Measurements from ENCODE around the gene CTXN1. TPM values are rescaled to one million over a fixed set of nuclear protein-coding genes. Genes with fewer than 3 reads are reported as not detected.
A peak's percentile ranks its signal among the peaks of the same experiment; 100 is the strongest.
"Not testable (repeated sequence)": the region's sequence is repeated elsewhere in the genome, so short reads cannot be mapped to it uniquely, and the experiment has no call there.

The CTXN1 gene
- polyA plus RNA-seq, 5 donors: 5.0 to 22.3 (median 7.2) TPM

GRCh38 chr19:7903244-7904073 is 22.5 kb downstream of the CTXN1 start, which contains the start of gene MAP2K7:
TSS of gene MAP2K7 (plus strand) at chr19:7903877. CDS start at chr19:7903945, 68 bp downstream.
- DNase-seq: peak; percentile 100

DNA sequence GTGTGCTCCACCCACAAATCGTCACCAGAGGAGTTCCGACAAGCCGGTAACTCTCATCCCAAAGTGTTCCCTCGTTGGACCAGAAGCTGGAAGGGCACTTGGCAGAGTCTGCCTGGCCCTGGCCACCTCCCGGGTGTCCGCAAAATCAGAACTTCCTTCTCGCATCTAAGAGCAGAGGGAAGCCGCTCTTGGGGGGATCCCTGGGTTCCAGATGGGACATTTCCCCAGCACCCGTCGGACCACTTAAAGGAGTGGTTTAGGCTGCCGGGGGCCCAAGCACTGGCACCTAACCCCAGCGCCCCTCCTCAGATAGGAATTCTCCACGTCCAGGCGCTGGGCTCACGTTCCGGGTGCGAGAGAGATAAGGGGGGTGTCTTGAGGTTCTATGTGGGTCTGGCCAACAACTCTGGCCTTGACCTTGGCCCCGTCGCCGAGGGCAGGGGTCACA is 23.1 kb downstream of the CTXN1 start:
- no peak for DNase-seq

GRCh38 chr19:7901337-7901736 is 24.6 kb downstream of the CTXN1 start:
- no peak for DNase-seq

- no peak for DNase-seq
Observed at GRCh38 chr19:7900931-7901330, 25.0 kb downstream of the CTXN1 start.

DNA sequence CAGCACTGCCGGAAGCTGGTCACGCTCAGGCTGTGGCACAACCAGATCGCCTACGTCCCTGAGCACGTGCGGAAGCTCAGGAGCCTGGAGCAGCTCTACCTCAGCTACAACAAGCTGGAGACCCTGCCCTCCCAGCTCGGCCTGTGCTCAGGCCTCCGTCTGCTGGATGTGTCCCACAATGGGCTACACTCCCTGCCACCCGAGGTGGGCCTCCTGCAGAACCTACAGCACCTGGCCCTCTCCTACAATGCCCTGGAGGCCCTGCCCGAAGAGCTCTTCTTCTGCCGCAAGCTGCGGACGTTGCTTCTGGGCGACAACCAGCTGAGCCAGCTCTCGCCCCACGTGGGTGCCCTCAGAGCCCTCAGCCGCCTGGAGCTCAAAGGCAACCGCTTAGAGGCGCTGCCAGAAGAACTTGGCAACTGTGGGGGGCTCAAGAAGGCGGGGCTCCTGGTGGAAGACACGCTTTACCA is 25.5 kb downstream of the CTXN1 start:
- DNase-seq: no peak

DNA sequence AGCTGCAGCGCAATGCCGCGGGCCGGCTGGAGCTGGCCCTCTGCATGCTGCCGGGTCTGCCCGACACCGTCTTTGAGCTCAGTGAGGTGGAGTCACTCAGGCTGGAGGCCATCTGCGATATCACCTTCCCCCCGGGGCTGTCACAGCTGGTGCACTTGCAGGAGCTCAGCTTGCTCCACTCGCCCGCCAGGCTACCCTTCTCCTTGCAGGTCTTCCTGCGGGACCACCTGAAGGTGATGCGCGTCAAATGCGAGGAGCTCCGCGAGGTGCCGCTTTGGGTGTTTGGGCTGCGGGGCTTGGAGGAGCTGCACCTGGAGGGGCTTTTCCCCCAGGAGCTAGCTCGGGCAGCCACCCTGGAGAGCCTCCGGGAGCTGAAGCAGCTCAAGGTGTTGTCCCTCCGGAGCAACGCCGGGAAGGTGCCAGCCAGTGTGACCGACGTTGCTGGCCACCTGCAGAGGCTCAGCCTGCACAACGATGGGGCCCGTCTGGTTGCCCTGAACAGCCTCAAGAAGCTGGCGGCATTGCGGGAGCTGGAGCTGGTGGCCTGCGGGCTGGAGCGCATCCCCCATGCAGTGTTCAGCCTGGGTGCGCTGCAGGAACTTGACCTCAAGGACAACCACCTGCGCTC is 26.1 kb downstream of the CTXN1 start:
- DNase-seq: no peak

DNA sequence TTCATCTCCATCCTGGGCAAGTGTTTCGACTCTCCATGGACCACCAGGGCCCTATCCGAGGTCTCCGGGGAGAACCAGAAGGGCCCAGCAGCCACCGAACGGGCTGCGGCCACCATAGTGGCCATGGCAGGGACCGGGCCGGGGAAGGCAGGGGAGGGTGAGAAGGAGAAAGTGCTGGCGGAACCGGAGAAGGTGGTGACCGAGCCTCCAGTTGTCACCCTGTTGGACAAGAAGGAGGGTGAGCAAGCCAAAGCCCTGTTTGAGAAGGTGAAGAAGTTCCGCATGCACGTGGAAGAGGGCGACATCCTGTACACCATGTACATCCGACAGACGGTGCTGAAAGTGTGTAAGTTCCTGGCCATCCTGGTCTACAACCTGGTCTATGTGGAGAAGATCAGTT is 27.0 kb downstream of the CTXN1 start:
- no peak for DNase-seq

DNA sequence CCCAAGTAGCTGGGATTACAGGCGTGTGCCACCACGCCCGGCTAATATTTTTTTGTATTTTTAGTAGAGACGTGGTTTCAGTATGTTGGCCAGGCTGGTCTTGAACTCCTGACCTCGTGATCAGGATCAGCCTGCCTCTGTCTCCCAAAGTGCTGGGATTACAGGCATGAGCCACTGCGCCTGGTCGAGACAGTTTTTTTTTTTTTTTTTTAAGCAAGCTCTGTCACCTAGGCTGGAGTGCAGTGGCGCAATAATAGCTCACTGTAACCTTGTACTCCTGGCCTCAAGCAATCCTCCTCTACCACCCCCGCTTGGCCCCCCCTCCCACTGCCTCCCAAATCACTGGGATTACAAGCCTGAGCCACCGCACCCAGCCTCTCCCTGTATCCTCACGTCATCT is 28.6 kb downstream of the CTXN1 start:
- DNase-seq: no peak

GRCh38 chr19:7895565-7895964 is 30.4 kb downstream of the CTXN1 start:
- no peak for DNase-seq

DNA sequence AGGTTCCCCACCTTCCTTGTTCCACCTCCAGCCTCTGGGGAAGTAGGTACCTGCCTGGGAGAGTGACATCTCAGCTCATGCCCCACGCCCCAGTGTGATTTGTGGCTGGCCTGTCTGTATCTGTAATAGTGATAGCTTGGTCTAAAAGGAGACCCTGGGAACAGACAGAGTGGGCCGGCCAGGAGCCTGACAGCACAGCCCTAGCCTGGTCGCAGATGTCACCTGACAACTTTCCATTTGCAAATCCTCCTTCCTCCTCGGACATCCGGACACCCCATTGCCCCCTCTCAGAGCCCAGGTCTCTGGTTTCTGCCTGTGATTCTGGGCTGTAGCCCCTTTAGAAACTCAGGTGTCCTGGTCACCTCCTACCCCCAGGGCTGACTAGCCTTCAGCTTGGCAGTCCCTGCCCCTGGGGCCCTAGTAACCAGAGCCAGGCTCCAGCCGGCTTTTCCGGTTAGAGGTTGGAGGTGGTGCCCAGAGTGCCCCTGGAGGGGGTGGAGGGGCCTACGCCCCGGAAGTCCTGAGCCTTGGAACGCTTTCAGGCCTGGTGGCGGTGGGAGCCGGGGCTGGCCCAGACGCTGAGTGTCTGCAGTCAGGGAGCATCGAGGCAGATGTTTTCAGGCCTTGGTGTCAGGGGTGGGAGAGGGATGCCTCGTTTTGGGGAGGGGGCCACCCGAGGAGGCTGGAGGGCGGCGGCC is 31.2 kb downstream of the CTXN1 start:
- peak in 1 of 2 donors; percentile 50 for DNase-seq

DNA sequence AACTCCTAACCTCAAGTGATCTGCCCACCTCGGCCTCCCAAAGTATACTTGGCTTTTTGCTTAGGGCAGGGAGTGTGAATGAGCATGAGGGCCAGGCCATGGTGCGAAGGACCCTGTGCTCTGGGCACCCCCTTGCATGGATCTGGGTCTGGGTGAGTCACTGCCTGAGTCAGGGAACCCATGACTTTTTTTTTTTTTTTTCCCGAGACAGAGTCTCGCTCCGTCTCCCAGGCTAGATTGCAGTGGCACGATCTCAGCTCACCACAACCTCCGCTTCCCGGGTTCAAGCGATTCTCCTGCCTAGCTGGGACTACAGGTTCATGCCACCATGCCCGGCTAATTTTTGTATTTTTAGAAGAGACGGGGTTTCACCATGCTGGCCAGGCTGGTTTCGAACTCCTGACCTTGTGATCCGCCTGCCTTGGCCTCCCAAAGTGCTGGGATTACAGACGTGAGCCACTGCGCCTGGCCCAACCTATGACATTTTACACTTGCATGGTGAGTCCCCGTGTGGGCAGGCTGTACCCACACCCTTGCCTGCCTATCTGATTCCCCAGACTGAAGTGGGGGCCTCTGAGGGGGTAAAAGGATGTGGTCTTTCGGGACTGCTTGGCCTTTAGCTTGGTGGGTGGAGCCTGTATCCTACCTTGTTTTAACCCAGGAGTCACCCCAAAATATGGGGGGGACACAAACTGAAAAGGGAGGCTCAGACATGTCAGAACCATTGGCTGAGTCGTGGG is 32.4 kb downstream of the CTXN1 start:
- not testable (repeated sequence) for DNase-seq

DNA sequence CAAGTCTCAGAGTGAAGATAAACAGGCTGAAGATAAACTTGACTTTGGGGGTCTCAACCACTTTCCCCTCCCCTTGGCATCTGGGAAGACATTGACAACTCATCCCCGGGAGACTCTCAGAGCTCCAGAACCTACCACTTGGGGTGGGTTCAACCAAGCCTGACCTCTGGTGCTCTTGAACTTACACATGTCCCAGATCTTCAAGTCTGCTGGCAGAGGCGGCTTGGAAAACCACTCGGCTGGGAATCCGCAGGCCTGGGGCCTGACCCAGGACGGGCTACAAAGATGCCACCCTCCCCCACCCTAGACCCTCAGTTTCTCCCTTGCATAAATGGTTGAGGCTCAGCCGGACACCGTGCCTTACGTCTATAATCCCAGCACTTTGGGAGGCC is 37.1 kb downstream of the CTXN1 start:
- no peak for DNase-seq

- no peak for DNase-seq
Observed at GRCh38 chr19:7888145-7888825, 37.6 kb downstream of the CTXN1 start, which contains the start of gene LRRC8E. TSS of gene LRRC8E (plus strand) at chr19:7888510. CDS start at chr19:7895604, 7,094 bp downstream.

DNA sequence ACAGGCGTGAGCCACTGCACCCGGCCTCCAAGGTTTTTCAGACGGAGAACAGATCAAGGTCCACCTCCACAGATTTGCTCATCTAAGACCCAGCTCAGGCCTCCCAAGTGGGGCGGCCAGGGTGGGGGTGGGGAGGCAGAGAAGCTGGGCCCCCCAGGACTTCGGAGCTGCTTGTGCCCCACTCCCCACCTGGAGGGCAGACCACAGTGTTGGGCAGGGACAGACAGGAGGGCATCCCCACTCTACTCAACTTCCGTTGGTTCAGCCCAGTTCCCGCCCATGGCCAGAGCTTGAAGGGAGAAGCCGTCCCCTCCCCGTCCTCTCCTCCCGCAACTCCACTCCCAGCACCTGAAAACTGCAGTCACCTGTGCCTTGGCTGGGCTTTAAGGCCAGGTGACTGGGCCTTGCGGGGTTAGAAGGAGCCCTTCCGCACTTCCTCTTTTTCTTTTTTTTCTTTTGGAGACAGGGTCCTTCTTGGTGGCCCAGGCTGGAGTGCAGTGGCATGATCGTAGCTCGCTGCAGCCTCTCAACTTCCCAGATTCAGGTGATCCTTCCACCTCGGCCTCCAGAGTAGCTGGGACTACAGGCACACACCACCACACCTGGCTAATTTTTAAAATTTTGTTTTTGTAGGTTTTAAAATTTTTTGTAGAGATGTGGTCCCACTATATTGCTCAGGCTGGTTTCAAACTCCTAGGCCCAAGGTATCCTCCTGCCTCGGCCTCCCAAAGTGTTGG is 38.4 kb downstream of the CTXN1 start:
- no peak for DNase-seq

GRCh38 chr19:7885818-7886217 is 40.1 kb downstream of the CTXN1 start:
- DNase-seq: no peak

DNA sequence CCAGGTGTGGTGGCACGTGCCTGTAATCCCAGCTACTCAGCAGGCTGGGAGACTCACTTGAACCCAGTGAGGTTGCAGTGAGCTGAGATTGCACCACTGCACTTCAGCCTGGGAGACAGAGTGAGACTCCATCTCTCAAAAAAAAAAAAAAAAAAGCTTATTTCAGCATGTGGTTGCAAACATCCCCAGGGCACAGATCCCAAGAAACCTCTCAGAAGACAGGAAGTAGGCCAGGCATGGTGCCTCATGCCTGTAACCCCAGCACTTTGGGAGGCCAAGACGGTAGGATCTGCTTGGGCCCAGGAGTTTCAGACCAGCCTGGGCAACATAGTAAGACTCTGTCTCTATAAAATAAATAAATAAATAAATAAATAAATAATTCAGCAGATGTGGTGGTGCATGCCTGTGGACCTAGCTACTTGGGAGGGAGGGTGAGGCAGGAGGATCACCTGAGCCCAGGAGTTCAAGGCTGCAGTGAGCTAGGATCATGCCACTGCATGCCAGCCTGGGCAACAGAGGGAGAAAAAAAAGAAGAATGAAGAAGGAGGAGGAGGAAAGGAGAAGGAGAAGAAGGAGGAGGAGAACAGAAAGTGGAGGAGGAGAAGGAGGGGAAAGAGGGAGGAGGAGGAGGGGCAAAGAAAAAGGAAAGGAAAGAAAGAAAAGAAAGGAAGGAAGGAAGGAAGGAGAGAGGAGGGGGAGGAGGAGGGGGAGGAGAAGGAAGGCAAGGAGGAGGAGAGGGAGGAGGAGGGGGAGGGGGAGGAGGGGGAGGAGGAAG is 42.0 kb downstream of the CTXN1 start:
- DNase-seq: no peak

GRCh38 chr19:7883105-7883504 is 42.8 kb downstream of the CTXN1 start:
- no peak for DNase-seq

DNA sequence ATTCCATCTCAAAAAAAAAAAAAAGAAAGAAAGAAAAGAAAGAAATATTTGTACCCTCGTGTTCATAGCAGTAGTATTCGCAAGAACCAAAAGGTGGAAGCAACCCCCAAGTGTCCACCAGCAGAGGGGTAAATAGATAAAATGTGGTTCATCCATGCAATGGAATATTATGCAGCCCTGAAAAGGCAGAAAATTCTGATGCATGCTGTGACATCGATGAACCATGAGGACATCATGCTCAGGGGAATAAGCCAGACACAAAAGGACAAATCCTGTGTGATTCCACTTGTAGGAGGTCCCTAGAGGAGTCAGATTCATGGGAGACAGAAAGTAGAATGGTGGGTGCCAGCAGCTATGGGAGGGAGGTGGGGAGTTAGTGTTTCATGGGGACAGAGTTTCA is 44.0 kb downstream of the CTXN1 start:
- no peak for DNase-seq

DNA sequence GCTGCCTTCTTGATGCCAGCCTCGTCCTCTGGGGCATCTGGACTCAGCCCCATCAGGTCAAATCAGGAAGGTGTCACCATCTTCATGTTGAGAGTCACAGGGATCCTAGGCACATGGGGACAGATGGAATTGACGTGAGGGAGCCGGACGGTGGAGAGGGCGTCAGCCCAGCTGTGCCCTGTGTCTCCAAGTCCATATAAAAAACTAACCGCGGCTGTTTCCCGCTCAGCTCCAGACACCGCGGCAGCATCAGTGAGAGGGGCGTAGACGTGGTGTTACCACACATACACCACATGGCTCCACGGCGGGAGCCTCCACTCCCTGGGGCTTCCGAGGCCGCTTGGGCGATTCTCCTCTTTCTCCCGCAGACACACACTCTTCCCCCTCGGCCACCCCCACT is 46.1 kb downstream of the CTXN1 start:
- no peak for DNase-seq

Measured in right lung (tissue), 5 donors.